BJ (cell line): ENCODE measurements around the gene ID2. TPM values are rescaled to one million over a fixed set of nuclear protein-coding genes. Genes with fewer than 3 reads are reported as not detected.

Experiments used
- CTCF ChIA-PET: fragments of 350-600 bp; formaldehyde crosslinking; extraction: SDS; loops from one replicate; lab custom pipeline; 2021; ENCODE audit warnings: antibody characterized with exemption, inconsistent platforms; lab: Yijun Ruan, JAX
- POLR2A ChIA-PET: fragments of 300-600 bp; sonication (Branson Sonifier 250); formaldehyde crosslinking; extraction: SDS; loops from one replicate; lab custom pipeline; 2021; ENCODE audit warnings: antibody characterized with exemption; lab: Charles Lee
- DNase-seq: peaks from one replicate; pipeline ENCODE4 v3.0.0-alpha.2; 2011; ENCODE audit warnings: low read depth
- H3K27me3 ChIP-seq: 2 replicates; pipeline ENCODE4 v1.6.0; 2011; ENCODE audit warnings: low read length; ENCODE audit not compliant: control insufficient read depth, insufficient read depth
- H3K36me3 ChIP-seq: 2 replicates; pipeline ENCODE4 v1.5.1; 2011; ENCODE audit warnings: low read length; ENCODE audit not compliant: control insufficient read depth, insufficient read depth
- H3K4me3 ChIP-seq: 2 replicates; pipeline ENCODE4 v1.5.1; 2011; ENCODE audit warnings: low read depth, mild to moderate bottlenecking, control low read depth, low read length
- CTCF ChIP-seq: IDR thresholded peaks from 2 replicates; pipeline ENCODE4 v1.5.1; 2011; ENCODE audit warnings: low read depth, mild to moderate bottlenecking, control low read depth, inconsistent platforms, low read length, moderate library complexity; ENCODE audit not compliant: insufficient read depth
- polyA plus RNA-seq: library from polyadenylated mRNA; depleted of rRNA; stranded (reverse); fragments of >200 nt; gene quantifications from 2 replicates; pipeline ENCODE4 v1.2.3, GENCODE V29; 2011

ID2 gene
- polyA plus RNA-seq, 1 experiment: 242 TPM

GRCh38 chr2:8694737-8695136 is 12.9 kb downstream of the ID2 start:
- DNase-seq: no peak
- ChIA-PET CTCF (interaction anchor here (0.6 to 1.8 kb wide), 2 partner anchors 69 to 603 kb away, joined by 3 to 5 read pairs; no protein-coding TSS in a partner anchor), POLR2A (no interaction called here)

GRCh38 chr2:8697190-8697589 is 15.3 kb downstream of the ID2 start:
- ChIA-PET CTCF (no interaction called here), POLR2A (no interaction called here)
- TF ChIP-seq CTCF: no peak
- Histone ChIP-seq H3K4me3 (no peak overlapping the region), H3K36me3 (no peaks in the 10 kb centered on the region), H3K27me3 (no peaks in the 10 kb centered on the region)
- DNase-seq: no peak

More at GRCh38 chr2:8694737-8695136, 12.9 kb downstream of the ID2 start:
- Histone ChIP-seq H3K36me3 (no peaks in the 10 kb centered on the region), H3K27me3 (no peaks in the 10 kb centered on the region), H3K4me3 (no peak overlapping the region)
- TF ChIP-seq CTCF: no peak

- Histone ChIP-seq H3K36me3 (no peaks in the 10 kb centered on the region), H3K4me3 (no peak overlapping the region), H3K27me3 (no peaks in the 10 kb centered on the region)
- no peak for DNase-seq
- no peak for TF ChIP-seq CTCF
- ChIA-PET CTCF (no interaction called here), POLR2A (no interaction called here)
Observed at GRCh38 chr2:8699839-8700238, 18.0 kb downstream of the ID2 start.

GRCh38 chr2:8701681-8702379 is 20.0 kb downstream of the ID2 start:
- Histone ChIP-seq H3K36me3 (no peaks in the 10 kb centered on the region), H3K27me3 (no peaks in the 10 kb centered on the region), H3K4me3 (no peak overlapping the region)
- CTCF ChIA-PET: no interaction called here
- POLR2A ChIA-PET: no interaction called here
- no peak for TF ChIP-seq CTCF
- DNase-seq: no peak

GRCh38 chr2:8704906-8705305 is 23.1 kb downstream of the ID2 start:
- no peaks in the 10 kb centered on the region for H3K27me3 ChIP-seq
- CTCF ChIA-PET: interaction anchor here (1.2 kb wide), 1 partner anchor 12 kb away, joined by 5 read pairs; no protein-coding TSS in a partner anchor
- no peaks in the 10 kb centered on the region for H3K36me3 ChIP-seq
- H3K4me3 ChIP-seq: no peak overlapping the region
- TF ChIP-seq CTCF: no peak
- DNase-seq: no peak
- POLR2A ChIA-PET: interaction anchor here (0.6 kb wide), 1 partner anchor 971 kb away, joined by 4 read pairs; no protein-coding TSS in a partner anchor
